Activated naive CD8-positive, alpha-beta T cell treated with anti-CD3 and anti-CD28 coated beads, Interleukin-2, amount 50 U/mL, for 24 hours (primary cell): ENCODE results near the gene ABCA3.

Experiments used
- ATAC-seq: fragments of 150-1000 bp; cut with Tn5 transposase; one replicate; pipeline ENCODE4 v1.10.0; 2021
- DNase-seq: peaks from one replicate; pipeline ENCODE4 v3.0.0; 2021
- H3K27ac Mint-ChIP-seq: one replicate; pipeline ENCODE4 v1.8.0; 2021; ENCODE audit warnings: mild to moderate bottlenecking, mixed read lengths
- H3K27me3 Mint-ChIP-seq: one replicate; pipeline ENCODE4 v1.8.0; 2021; ENCODE audit warnings: mixed read lengths
- H3K36me3 Mint-ChIP-seq: one replicate; pipeline ENCODE4 v1.8.0; 2021; ENCODE audit warnings: low read depth, mixed read lengths
- H3K4me1 Mint-ChIP-seq: one replicate; pipeline ENCODE4 v1.8.0; 2021; ENCODE audit warnings: mixed read lengths
- H3K4me3 Mint-ChIP-seq: one replicate; pipeline ENCODE4 v1.8.0; 2021; ENCODE audit warnings: mild to moderate bottlenecking, moderate library complexity, mixed read lengths
- H3K9me3 Mint-ChIP-seq: one replicate; pipeline ENCODE4 v1.8.0; 2021; ENCODE audit warnings: mixed read lengths

Gene ABCA3

DNA sequence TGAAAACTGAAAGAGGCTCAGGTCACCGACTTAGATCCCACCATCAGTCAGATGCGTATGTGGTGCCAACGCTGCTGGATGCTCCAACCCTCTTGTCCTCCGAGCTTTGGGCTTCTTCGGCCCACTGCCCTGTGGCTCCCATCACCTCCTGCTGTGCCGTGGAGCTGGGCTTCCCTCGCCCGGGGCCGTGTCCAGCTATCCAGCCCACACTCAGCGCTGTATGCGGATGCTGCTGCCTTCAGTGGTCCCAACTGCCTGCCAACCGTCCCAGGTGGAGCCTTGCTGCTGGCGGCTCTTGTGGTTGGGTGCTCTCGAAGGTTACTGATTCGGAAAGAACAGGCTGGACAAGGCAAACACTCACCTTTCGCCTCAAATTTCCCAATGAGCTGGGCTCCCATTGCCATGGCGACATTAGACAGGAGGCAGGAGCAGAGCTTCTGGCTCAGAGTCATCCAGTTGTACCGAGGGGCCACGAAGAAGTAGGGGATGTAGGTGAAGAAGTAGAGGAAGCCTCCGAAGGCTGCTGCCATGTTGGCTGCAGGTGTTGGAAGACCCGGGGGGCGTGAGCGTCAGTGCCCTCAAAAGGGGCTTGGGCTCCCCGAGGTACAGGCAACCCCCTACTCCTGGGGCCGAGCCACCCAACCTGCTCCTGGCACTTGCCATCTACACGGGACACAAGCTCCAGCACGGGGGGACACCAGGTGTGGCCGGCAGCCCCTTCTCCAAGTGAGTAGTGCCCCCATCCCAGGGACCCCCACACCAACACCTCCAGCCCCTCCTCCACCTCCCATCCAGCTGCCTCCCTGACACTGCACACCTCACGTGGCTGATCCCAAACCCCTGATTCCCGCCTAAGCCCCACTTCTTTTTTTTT, 32.2 kb downstream of the ABCA3 start:
- Mint-ChIP-seq H3K36me3 (no peaks in the 10 kb centered on the region), H3K4me1 (no peaks in the 10 kb centered on the region), H3K27me3 (no peaks in the 10 kb centered on the region), H3K4me3 (no peak overlapping the region), H3K9me3 (no peaks in the 10 kb centered on the region), H3K27ac (no peak overlapping the region)
- ATAC-seq (no peak), DNase-seq (no peak)

DNA sequence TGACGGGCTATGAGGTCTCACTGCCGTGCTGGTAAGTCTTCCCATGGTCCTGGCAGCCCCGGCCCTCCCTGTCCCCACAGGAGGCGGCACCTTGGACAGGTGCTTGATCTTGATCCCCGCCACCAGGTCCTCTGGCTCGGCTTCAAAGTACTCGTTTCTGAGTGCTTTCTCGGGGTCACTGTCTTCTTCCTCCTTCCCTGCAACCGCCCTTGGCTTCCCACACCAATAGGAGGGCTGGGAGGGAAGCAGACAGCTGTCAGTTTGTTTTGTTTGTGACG, 40.7 kb downstream of the ABCA3 start:
- no peak overlapping the region for H3K4me3 Mint-ChIP-seq
- H3K27me3 Mint-ChIP-seq = no peaks in the 10 kb centered on the region
- H3K9me3 Mint-ChIP-seq = no peaks in the 10 kb centered on the region
- H3K4me1 Mint-ChIP-seq = no peaks in the 10 kb centered on the region
- no peak overlapping the region for H3K27ac Mint-ChIP-seq
- no peaks in the 10 kb centered on the region for H3K36me3 Mint-ChIP-seq
- ATAC-seq = no peak
- no peak for DNase-seq

DNA sequence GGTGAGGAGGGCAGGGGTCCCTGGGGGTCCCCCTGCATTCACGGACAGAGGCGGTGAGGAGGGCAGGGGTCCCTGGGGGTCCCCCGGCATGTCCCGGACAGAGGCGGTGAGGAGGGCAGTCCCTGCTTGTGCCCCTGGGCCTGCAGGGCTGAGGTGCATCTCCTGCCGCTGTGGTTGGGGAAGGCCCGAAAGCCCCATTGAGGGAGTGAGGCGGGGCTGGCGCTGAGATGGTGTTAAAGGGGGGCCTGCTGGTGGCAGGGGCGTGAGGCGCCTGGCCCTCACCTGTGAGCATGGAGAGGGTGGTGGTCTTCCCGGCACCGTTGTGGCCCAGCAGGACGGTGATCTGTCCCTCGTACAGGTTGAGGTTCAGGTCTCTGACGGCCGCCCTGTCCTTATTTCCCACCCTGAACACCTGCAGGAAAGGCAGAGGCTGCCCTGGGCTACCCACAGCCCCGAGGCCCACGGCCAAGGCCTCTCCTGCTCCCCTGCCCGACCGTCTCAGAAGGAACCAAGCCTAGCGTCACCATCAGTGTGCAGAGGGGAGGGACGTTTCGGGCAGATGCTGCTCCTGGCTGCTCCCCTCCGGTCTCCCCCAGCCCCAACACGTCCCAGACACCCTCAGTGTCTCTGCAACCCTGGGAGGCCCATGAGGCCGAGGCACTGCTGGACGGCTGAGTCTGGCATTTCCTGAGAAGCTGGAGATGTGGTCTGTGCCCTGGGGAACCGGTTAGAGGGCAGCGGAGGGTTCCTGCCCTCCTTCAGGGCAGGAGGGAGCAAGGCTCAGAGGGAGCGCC, 41.2 kb downstream of the ABCA3 start:
- DNase-seq (no peak), ATAC-seq (no peak)
- H3K27me3 Mint-ChIP-seq = no peaks in the 10 kb centered on the region
- no peak overlapping the region for H3K27ac Mint-ChIP-seq
- H3K9me3 Mint-ChIP-seq = no peaks in the 10 kb centered on the region
- no peaks in the 10 kb centered on the region for H3K36me3 Mint-ChIP-seq
- H3K4me1 Mint-ChIP-seq = no peaks in the 10 kb centered on the region
- no peak overlapping the region for H3K4me3 Mint-ChIP-seq

DNA sequence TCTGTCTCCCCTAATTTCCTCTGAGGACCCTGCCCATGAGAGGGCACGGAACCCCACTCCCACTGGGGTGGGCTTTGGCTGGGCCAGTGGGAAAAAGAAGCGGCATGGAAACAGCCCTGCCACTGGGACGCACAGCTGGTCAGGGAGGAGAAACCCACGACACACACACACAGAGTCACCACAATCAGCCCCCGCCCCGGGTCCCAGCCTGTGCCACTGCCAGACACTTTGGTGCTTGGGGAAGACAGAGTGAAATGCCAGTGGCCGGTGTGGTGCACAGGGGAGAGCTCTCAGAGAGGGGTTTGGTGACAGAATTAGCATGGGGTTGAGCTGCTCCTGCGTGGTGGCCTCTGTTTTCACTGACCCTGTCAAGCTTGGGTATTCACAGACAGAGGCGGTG, 41.9 kb downstream of the ABCA3 start:
- DNase-seq = no peak

DNA sequence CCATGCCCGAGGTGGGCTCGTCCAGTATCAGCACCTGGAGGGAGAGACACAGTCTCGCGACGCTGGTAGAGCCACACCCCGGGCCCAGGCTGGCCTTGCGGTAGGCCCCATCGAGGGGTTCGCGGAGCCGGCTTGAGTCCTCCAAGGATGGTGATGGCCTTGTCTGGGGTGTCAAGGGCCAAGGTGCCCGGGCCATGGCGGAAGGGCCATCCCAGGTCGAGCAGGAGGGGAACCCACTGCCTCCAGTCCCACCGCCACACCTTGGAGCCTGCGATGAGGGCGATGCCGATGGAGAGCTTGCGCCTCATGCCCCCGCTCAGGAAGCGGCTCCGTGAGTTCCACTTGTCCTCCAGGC, 43.0 kb downstream of the ABCA3 start:
- no peak for DNase-seq
- Mint-ChIP-seq H3K27ac (no peak overlapping the region), H3K36me3 (no peaks in the 10 kb centered on the region), H3K4me3 (no peak overlapping the region), H3K27me3 (no peaks in the 10 kb centered on the region), H3K4me1 (no peaks in the 10 kb centered on the region), H3K9me3 (no peaks in the 10 kb centered on the region)
- no peak for ATAC-seq

More for the DNA sequence above, 41.9 kb downstream of the ABCA3 start:
- H3K27me3 Mint-ChIP-seq = no peaks in the 10 kb centered on the region
- H3K9me3 Mint-ChIP-seq = no peaks in the 10 kb centered on the region
- no peak overlapping the region for H3K27ac Mint-ChIP-seq
- no peaks in the 10 kb centered on the region for H3K36me3 Mint-ChIP-seq
- H3K4me3 Mint-ChIP-seq = no peak overlapping the region
- no peaks in the 10 kb centered on the region for H3K4me1 Mint-ChIP-seq
- no peak for ATAC-seq

DNA sequence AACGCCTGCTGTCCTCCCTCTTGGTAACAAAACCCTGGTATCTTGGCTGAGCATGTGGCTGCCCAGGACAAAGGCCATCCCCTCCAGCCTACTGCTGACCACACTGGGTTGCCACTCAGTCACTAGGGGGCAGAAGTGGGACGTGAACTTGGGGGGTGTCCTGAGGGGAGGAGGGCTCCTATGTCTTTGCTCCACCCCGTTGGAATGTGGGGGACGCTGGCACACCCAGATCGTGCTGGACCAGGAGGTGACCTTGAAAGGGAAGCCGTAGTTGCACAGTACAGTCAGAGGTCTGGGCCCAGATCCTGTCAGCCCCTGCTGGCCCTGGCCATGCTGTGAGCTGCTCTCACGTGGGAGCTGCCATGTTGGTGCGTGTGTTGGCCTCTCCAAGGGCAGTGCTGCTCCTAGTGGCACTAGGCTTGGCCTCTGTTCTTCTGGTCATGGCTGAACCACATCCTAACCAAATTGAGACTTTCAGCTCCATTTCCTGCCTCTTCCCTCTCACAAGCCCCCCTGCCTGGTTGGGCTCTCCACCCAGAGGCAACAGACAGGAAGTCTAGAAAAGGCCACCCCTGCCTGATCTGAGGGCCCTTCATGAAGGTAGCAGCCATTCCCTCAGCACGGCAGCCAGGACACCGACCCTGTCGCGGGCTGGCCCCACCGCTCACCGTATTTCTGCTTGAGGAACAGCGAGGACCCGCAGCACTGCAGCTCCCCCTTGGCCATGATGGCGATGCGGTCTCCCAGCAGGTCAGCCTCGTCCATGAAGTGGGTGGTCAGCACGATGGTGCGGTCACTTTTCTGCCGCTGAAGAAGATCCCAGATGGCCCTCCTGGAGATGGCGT, 43.6 kb downstream of the ABCA3 start:
- Mint-ChIP-seq H3K27ac (no peak overlapping the region), H3K27me3 (no peaks in the 10 kb centered on the region), H3K4me1 (no peaks in the 10 kb centered on the region), H3K9me3 (no peaks in the 10 kb centered on the region), H3K4me3 (no peak overlapping the region), H3K36me3 (no peaks in the 10 kb centered on the region)
- ATAC-seq (no peak), DNase-seq (peak; percentile 34)

DNA sequence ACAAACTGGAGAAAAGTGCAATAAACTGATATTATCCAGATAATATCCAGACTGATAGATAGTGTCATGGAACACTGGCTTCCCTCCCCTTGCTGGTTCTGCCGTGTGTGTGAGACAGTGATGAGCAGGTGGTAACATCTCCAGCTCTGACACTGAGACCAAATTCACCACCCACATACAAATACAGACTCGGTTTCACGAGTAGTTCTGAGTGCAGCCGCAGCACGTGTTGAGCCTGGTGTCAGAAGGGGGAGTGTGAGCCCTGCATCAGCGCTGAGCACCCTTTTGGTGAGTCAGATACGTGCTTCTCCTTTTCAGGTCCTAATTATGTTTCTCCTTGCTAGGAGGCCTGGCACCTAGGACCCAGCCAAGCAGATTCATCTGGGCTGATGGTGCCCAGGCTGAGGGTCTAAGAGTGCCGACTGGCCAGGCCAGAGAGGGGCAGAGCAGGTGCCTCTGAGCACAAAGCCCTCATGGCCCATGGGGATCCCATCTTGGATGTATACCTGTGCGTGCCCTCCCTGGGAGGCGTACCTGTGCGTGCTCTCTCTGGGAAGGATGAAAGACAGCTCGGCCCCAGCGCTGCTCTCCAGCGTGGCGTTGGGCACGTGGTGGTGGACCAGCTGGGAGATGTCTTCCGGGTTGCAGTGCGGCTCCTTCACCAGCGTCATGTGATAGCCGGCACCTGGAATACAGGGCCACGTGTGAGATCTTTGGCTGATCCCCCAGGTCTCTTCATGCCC, 45.3 kb downstream of the ABCA3 start:
- no peaks in the 10 kb centered on the region for H3K9me3 Mint-ChIP-seq
- H3K36me3 Mint-ChIP-seq = no peaks in the 10 kb centered on the region
- ATAC-seq = no peak
- H3K27me3 Mint-ChIP-seq = no peaks in the 10 kb centered on the region
- no peak overlapping the region for H3K27ac Mint-ChIP-seq
- H3K4me1 Mint-ChIP-seq = no peaks in the 10 kb centered on the region
- DNase-seq = no peak
- no peak overlapping the region for H3K4me3 Mint-ChIP-seq

DNA sequence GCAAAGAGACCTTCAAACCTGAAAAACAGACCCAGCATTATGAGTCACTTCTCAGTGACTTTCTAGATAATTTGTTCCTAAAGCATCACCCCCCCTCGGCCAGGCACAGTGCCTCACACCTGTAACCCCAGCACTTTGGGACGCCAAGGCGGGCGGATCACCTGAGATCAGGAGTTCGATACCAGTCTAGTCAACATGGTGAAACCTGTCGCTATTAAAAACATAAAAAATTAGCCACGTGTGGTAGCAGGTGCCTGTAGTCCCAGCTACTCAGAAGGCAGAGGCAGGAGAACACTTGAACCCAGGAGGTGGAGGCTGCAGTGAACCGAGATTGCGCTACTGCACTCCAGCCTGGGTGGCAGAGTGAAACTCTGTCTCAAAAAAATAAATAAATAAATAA, 48.3 kb downstream of the ABCA3 start:
- ATAC-seq = no peak
- H3K4me3 Mint-ChIP-seq = no peak overlapping the region

DNA sequence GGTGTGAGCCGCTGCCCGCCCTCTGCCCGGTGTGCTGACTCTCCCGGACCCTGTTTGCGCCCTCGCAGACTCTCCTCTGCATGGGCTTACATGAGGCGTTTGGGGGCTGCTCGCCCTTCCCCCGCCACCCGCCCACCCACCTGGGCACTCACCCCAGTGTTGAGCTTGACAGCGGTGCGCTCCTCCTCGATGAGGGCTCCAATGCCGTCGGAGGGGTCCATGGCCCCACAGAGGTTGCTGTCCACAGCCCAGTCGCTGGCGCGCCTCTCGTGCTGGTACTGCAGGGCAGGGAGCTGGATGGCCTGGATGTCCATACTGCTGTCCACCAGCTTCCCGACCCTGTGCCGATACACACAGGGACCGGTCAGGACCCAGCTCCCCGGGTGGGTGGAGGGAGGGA, 51.2 kb downstream of the ABCA3 start:
- no peak overlapping the region for H3K27ac Mint-ChIP-seq
- H3K4me3 Mint-ChIP-seq = no peak overlapping the region
- no peaks in the 10 kb centered on the region for H3K36me3 Mint-ChIP-seq
- DNase-seq (no peak), ATAC-seq (no peak)
- no peaks in the 10 kb centered on the region for H3K9me3 Mint-ChIP-seq
- no peaks in the 10 kb centered on the region for H3K27me3 Mint-ChIP-seq
- H3K4me1 Mint-ChIP-seq = no peaks in the 10 kb centered on the region

More for the DNA sequence above, 48.3 kb downstream of the ABCA3 start:
- no peak overlapping the region for H3K27ac Mint-ChIP-seq
- no peaks in the 10 kb centered on the region for H3K9me3 Mint-ChIP-seq
- H3K4me1 Mint-ChIP-seq = no peaks in the 10 kb centered on the region
- H3K36me3 Mint-ChIP-seq = no peaks in the 10 kb centered on the region
- no peaks in the 10 kb centered on the region for H3K27me3 Mint-ChIP-seq
- no peak for DNase-seq

DNA sequence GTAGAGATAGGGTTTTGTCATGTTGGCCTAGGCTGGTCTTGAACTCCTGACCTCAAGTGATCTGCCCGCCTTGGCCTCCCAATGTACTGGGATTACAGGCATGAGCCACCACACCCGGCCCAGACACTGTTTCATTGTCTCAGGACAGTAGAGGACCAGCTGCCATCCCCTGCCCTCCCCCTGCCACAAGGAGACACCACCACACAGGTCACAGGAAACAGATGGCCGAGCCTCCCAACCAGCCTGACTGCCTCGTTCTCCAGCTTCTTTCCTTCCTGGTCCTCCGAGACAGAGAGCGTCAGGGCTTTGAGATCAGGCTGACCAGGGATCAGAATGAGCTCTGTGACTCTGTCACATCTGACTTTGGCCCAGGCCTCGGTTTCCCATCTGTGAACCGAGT, 51.8 kb downstream of the ABCA3 start:
- Mint-ChIP-seq H3K9me3 (no peaks in the 10 kb centered on the region), H3K36me3 (no peaks in the 10 kb centered on the region), H3K27ac (no peak overlapping the region), H3K27me3 (no peaks in the 10 kb centered on the region), H3K4me3 (no peak overlapping the region), H3K4me1 (no peaks in the 10 kb centered on the region)
- ATAC-seq (no peak), DNase-seq (no peak)

DNA sequence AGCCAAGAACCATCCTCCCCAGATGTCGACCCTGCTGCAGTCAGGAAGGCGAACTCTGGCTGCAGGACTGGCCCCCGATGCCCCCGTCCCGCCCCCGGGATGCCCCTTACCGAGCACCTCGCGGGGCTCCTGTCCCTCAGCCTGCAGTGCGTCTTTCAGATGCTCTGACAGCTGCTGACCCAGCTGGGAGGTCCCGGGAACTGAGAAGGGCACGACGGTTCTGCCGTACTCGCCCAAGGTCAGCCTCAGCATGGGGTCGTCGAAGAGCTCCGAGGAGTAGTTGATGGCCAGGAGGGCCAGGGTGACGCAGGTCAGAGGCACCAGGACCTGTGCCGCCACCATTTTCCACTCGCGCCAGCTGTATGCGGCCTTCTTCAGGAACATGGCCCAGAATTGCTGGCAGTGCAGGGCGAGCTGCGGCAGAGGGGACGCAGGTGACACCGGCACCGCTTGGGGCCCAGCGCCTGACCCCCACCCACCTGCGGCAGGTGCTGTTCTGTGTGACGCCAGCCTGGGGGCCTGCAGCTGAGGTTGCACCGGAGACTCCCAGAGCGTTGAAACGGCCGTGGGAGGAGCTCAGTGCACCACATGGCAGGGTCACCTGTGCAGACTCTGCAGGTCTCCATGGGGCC, 52.5 kb downstream of the ABCA3 start:
- Mint-ChIP-seq H3K4me1 (no peaks in the 10 kb centered on the region), H3K27ac (no peak overlapping the region), H3K9me3 (no peaks in the 10 kb centered on the region), H3K4me3 (no peak overlapping the region), H3K36me3 (no peaks in the 10 kb centered on the region), H3K27me3 (no peaks in the 10 kb centered on the region)
- ATAC-seq (no peak), DNase-seq (no peak)

DNA sequence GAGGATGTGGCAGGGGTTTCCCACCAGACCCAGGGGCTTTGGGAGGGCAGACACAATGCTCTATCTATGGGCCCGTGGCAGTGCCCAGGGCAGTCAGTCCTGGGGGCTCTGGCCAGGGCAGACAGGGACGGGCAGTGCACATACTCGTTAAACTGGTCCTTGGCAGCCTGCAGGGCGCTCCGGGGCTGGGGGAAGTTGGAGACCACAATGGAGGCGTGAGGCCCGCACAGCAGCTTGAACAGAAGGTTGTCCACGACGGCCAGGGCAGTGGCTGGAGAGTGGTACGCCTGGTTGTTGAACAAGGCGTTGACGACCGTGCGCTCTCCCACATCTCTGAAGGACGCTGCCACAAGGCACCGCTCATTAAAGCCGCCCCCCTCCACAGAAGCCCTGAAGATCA, 54.0 kb downstream of the ABCA3 start:
- H3K4me1 Mint-ChIP-seq = no peaks in the 10 kb centered on the region
- no peak overlapping the region for H3K27ac Mint-ChIP-seq
- H3K27me3 Mint-ChIP-seq = no peaks in the 10 kb centered on the region
- DNase-seq (no peak), ATAC-seq (no peak)
- H3K9me3 Mint-ChIP-seq = no peaks in the 10 kb centered on the region
- H3K36me3 Mint-ChIP-seq = no peaks in the 10 kb centered on the region
- H3K4me3 Mint-ChIP-seq = no peak overlapping the region

DNA sequence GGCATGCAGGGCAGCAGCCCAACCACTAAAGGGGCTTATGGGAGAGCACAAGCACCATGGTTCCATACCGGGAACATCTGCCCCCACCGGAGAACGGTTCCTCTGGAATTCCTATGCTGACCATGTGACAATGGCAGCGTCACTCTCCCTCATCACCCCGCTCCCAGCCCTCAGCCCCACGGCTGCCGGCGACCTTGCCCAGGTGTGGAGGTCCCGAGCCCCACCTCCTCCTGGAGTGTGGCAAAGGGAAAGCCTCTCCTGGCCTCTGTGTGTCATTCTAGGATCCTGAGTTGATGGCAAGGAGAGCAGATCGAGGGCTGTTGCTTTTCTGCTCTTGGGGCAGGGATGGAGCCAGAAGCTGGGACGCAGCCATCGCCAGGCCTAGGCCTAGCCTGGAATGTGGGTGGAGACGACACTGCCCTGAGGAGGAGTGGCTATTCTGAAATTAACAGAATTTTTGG, 54.8 kb downstream of the ABCA3 start:
- no peak for ATAC-seq
- Mint-ChIP-seq H3K27me3 (no peaks in the 10 kb centered on the region), H3K27ac (no peak overlapping the region), H3K4me1 (no peaks in the 10 kb centered on the region), H3K36me3 (no peaks in the 10 kb centered on the region), H3K9me3 (no peaks in the 10 kb centered on the region), H3K4me3 (no peak overlapping the region)
- no peak for DNase-seq
